HepG2 (cell line): ENCODE results near the gene FRAS1. TPM values are rescaled to one million over a fixed set of nuclear protein-coding genes. Genes with fewer than 3 reads are reported as not detected.

ENCODE experiments used
- ATAC-seq: fragments of 200-7000 bp; cut with Tn5 transposase; 3 replicates; pipeline ENCODE4 v1.9.1; 2020; ENCODE audit warnings: mild to moderate bottlenecking, moderate library complexity
- BruUV-seq: library from RNA; stranded (reverse); fragments of 400-500 nt; replicated peaks from 2 replicates; lab custom pipeline; 2021; lab: Mats Ljungman, UMichigan
- CTCF ChIA-PET: fragments of 300-600 bp; formaldehyde crosslinking; extraction: SDS; loops from one replicate; lab custom pipeline; 2021; ENCODE audit warnings: low total read pairs, inconsistent platforms, low intra/inter-chr PET ratio; lab: Yijun Ruan, JAX
- POLR2A ChIA-PET: fragments of 350-600 bp; sonication (Branson Sonifier 250); formaldehyde crosslinking; loops from one replicate; lab custom pipeline; 2020; ENCODE audit warnings: antibody characterized with exemption, inconsistent platforms; lab: Yijun Ruan, JAX
- DNase-seq: peaks from one replicate; pipeline ENCODE4 v3.0.0-alpha.2; 2015; ENCODE audit warnings: low spot score
- FAIRE-seq: peaks from 3 replicates; lab custom pipeline; 2011; peaks lifted over from hg19 to GRCh38; lab: Jason Lieb, UNC
- H2AFZ ChIP-seq: one replicate; pipeline ENCODE4 v1.6.1; 2011; ENCODE audit warnings: low read length, inconsistent platforms
- H3K27ac ChIP-seq: fragments of 300-600 bp; 3 replicates; pipeline ENCODE4 v1.8.0; 2011; ENCODE audit warnings: mixed run types, mild to moderate bottlenecking, mixed read lengths, low read length, inconsistent platforms; ENCODE audit not compliant: insufficient read depth; ENCODE audit errors: extremely low read length
- H3K27me3 ChIP-seq, 2 experiments: fragments of 200-600 bp in 1 of 2; 2 replicates in 1 of 2; 3 replicates in 1 of 2; pipeline versions ENCODE4 v1.6.0 to v1.8.0; 2011; ENCODE audit warnings: low read length in 2 of 2, mild to moderate bottlenecking in 2 of 2, moderate library complexity in 2 of 2, inconsistent platforms in 1 of 2; ENCODE audit not compliant: insufficient read depth in 2 of 2, control insufficient read depth in 1 of 2
- H3K36me3 ChIP-seq, 2 experiments: fragments of 200-600 bp in 1 of 2; replicated peaks in 1 of 2; 2 replicates in 1 of 2; 3 replicates in 1 of 2; pipeline versions ENCODE4 v1.5.1 to v1.8.0; 2011; ENCODE audit warnings: low read length in 2 of 2, inconsistent platforms in 1 of 2; ENCODE audit not compliant: insufficient read depth in 2 of 2, control insufficient read depth in 1 of 2
- H3K4me1 ChIP-seq: 2 replicates; pipeline ENCODE4 v1.5.1; 2012; ENCODE audit warnings: low read length, inconsistent platforms; ENCODE audit not compliant: insufficient read depth
- H3K4me2 ChIP-seq: 2 replicates; pipeline ENCODE4 v1.6.0; 2011; ENCODE audit warnings: low read depth, low read length, inconsistent platforms
- H3K4me3 ChIP-seq, 3 experiments: fragments of 200-600 bp in 1 of 3; sonication (generic), shearing (Covaris generic) in 1 of 3; replicated peaks in 1 of 3; 2 replicates each; pipeline ENCODE4 v1.5.1; 2011 to 2016; ENCODE audit warnings: low read length in 3 of 3, inconsistent platforms in 2 of 3, low read depth in 2 of 3, mild to moderate bottlenecking in 2 of 3, control low read depth in 1 of 3, mixed read lengths in 1 of 3; ENCODE audit not compliant: insufficient read depth in 1 of 3
- H3K79me2 ChIP-seq: one replicate; pipeline ENCODE4 v1.6.1; 2011; ENCODE audit warnings: low read length, inconsistent platforms; ENCODE audit not compliant: insufficient read depth
- H3K9ac ChIP-seq: 2 replicates; pipeline ENCODE4 v1.6.0; 2011; ENCODE audit warnings: mild to moderate bottlenecking, low read depth, low read length, inconsistent platforms; ENCODE audit not compliant: insufficient read depth
- H3K9me3 ChIP-seq: 2 replicates; pipeline ENCODE4 v1.5.1; 2012; ENCODE audit warnings: mild to moderate bottlenecking, low read length
- H4K20me1 ChIP-seq: 2 replicates; pipeline ENCODE4 v1.6.0; 2011; ENCODE audit warnings: inconsistent platforms, mild to moderate bottlenecking, low read length, moderate library complexity; ENCODE audit not compliant: insufficient read depth
- CREB1 ChIP-seq, 2 experiments: fragments of 450-650 bp in 1 of 2; IDR thresholded peaks; 2 replicates each; pipeline ENCODE4 v1.6.1; 2016 to 2017; ENCODE audit warnings: control low read depth in 1 of 2, mild to moderate bottlenecking in 1 of 2, missing compliant biosample characterization in 1 of 2, missing genetic modification characterization in 1 of 2
- FOXA1 ChIP-seq, 2 experiments: fragments of 450-650 bp in 1 of 2; sonication (generic) in 1 of 2; formaldehyde crosslinking in 1 of 2; IDR thresholded peaks; 2 replicates each; pipeline versions ENCODE4 v1.4.0 to v1.6.1; 2016 to 2020; ENCODE audit warnings: missing genetic modification reagents in 1 of 2
- HBP1 ChIP-seq: IDR thresholded peaks from 2 replicates; pipeline ENCODE4 v1.6.1; 2016; ENCODE audit warnings: low read depth, control low read depth
- IRF9 ChIP-seq: sonication (generic); formaldehyde crosslinking; IDR thresholded peaks from 2 replicates; pipeline ENCODE4 v1.8.0; 2022; ENCODE audit warnings: missing genetic modification reagents, mild to moderate bottlenecking, borderline replicate concordance
- MAFG ChIP-seq: sonication (generic); formaldehyde crosslinking; IDR thresholded peaks from 2 replicates; pipeline ENCODE4 v1.5.1; 2020; ENCODE audit warnings: mild to moderate bottlenecking, missing genetic modification reagents
- PCBP2 ChIP-seq: fragments of 200-400 bp; formaldehyde crosslinking; optimal IDR thresholded peaks from 2 replicates; pipeline ENCODE3; 2018; ENCODE audit warnings: low read length, low read depth; ENCODE audit not compliant: poor library complexity, severe bottlenecking
- POLR2A ChIP-seq, 2 experiments: IDR thresholded peaks; 2 replicates each; pipeline ENCODE4 v1.6.1; 2011; ENCODE audit warnings: low read depth in 2 of 2, low read length in 2 of 2, mild to moderate bottlenecking in 1 of 2, moderate library complexity in 1 of 2; ENCODE audit not compliant: insufficient read depth in 1 of 2
- THAP7 ChIP-seq: sonication (generic); formaldehyde crosslinking; IDR thresholded peaks from 2 replicates; pipeline ENCODE4 v1.8.1; 2023; ENCODE audit warnings: mild to moderate bottlenecking, missing genetic modification reagents
- ZNF280D ChIP-seq: sonication (generic); formaldehyde crosslinking; IDR thresholded peaks from 2 replicates; pipeline ENCODE4 v1.5.1; 2020; ENCODE audit warnings: mild to moderate bottlenecking, missing genetic modification reagents
- ZNF644 ChIP-seq: IDR thresholded peaks from 2 replicates; pipeline ENCODE4 v1.6.1; 2016; ENCODE audit warnings: low read depth
- WGBS: methylation state at CpG from one replicate; pipeline ENCODE4 v1.1.6; 2017; ENCODE audit warnings: low lambda C conversion rate; 5-methylcytosine and 5-hydroxymethylcytosine counted together
- in situ Hi-C: cut with HindIII; loops from 2 replicates; pipeline ENCODE4 v1.10.0; 2017; ENCODE audit warnings: low pct_unique_long_range_greater_than_20kb; ENCODE audit not compliant: extremely low pct_ligation_motif_present
- intact Hi-C: fragments of 100-400 bp; cut with micrococcal nuclease; formaldehyde crosslinking; loops from one replicate; pipeline ENCODE4 v1.10.0; 2022; ENCODE audit not compliant: unreplicated experiment
- polyA plus RNA-seq, 8 experiments: library from polyadenylated mRNA; depleted of rRNA in 3 of 8; stranded (reverse) in 7 of 8; unstranded in 1 of 8; fragments of >200 nt; fragmentation: Illumina TruSeq in 4 of 8; extraction: Trizol in 4 of 8; gene quantifications; 2 replicates each; pipeline versions ENCODE4 v1.2.1 to v1.2.3, GENCODE V29; 2011 to 2016; ENCODE audit warnings: low read depth in 4 of 8, missing spikeins in 1 of 8, mixed read lengths in 1 of 8; ENCODE audit not compliant: insufficient read depth in 1 of 8
- total RNA-seq, 5 experiments: library from RNA; depleted of rRNA; stranded (reverse); fragments of >200 nt; fragmentation: Illumina TruSeq; extraction: Trizol; gene quantifications; 2 replicates each; pipeline ENCODE4 v1.2.3, GENCODE V29; 2016; ENCODE audit warnings: low read depth in 1 of 5

FRAS1 gene
- total and polyA plus RNA-seq, 2 of the 13 experiments (the other 11 are each of a cell fraction or from before 2014, with no cell fraction given) = 22.5 to 31.6 TPM

GRCh38 chr4:78186597-78187543 is 129.7 kb downstream of the FRAS1 start (continued):
- TF ChIP-seq HBP1 (CRISPR knock-in tag) = no peak
- no peak for TF ChIP-seq THAP7
- TF ChIP-seq PCBP2 = no peak
- peak; percentile 9; the same call in 1 of the 2 replicates for TF ChIP-seq CREB1 (IDR thresholded peaks at IDR 0.05)
- no peak for TF ChIP-seq CREB1 (CRISPR knock-in tag; IDR thresholded peaks at IDR 0.05)
- TF ChIP-seq MAFG (CRISPR knock-in tag) = no peak
- TF ChIP-seq POLR2A (IDR thresholded peaks at IDR 0.05; ENCODE audit: insufficient read depth in 1 of 2, low read depth in 2 of 2, low read length in 2 of 2) = no peak

GRCh38 chr4:78190068-78190467 is 132.9 kb downstream of the FRAS1 start:
- intact Hi-C loops = no loop called here
- Histone ChIP-seq H2AFZ (no peak overlapping the region), H4K20me1 (no peaks in the 10 kb centered on the region), H3K4me3 (no peak overlapping the region), H3K9me3 (no peaks in the 10 kb centered on the region), H3K79me2 (peaks cover 34% of the 10 kb centered on the region), H3K36me3 (no peaks in the 10 kb centered on the region), H3K4me1 (peaks cover 17% of the 10 kb centered on the region), H3K4me2 (no peak overlapping the region), H3K27ac (no peak overlapping the region), H3K27me3 (no peaks in the 10 kb centered on the region), H3K9ac (no peak overlapping the region)
- POLR2A ChIA-PET = no interaction called here
- no peak for DNase-seq
- BruUV-seq = no TSS peak
- FAIRE-seq = no peak
- ATAC-seq = no peak
- in situ Hi-C loops = no loop called here
- WGBS = 94% methylated on average over 1 of the region's 1 CpG
- TF ChIP-seq ZNF280D (CRISPR knock-in tag) (no peak), IRF9 (CRISPR knock-in tag) (no peak), FOXA1 (IDR thresholded peaks at IDR 0.05) (no peak), FOXA1 (CRISPR knock-in tag; IDR thresholded peaks at IDR 0.05) (no peak), ZNF644 (CRISPR knock-in tag) (no peak)
- CTCF ChIA-PET = no interaction called here
